NCI-H2107 treated with DMSO at 0.1 percent for 48 hours (cell line): ENCODE measurements around the gene MCF2L.

ENCODE experiments used
- DNase-seq: peaks from one replicate; lab custom pipeline; 2025; ENCODE audit not compliant: unreplicated experiment; lab: John Stamatoyannopoulos, UW

MCF2L gene

DNA sequence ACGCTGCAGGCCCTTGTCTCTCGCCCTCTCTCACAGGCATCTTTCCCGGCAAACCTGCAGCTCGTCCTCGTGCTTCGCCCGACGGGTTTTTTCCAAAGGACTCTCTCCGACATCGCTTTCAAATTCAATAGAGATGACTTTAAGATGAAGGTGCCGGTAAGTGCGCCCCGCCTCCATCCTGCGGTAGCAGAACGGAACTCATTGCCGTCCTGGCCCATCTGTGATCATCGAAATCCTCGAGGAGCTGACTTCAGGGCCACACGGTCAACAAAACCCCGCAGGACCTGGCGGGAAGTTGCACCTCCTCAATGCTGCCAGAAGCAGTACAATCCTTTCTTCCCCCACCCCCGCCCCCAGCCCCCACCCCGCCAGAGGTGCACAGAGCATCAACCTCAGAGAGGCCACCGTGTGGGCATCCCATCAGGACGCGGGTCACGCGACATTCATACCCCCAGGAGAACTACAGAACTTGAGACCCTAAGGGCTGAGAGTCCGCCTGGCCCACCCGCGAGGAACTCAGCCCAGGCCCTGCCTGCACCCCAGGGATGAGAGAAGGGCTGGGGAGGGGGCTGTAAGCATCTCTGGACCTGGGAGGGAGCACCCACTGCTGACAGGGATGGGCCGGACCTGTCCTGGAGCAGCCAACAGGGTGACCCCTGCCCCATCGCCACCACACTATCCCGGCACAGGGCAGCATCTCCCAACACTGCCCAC, 91.7 kb downstream of the MCF2L start:
- DNase-seq: no peak

DNA sequence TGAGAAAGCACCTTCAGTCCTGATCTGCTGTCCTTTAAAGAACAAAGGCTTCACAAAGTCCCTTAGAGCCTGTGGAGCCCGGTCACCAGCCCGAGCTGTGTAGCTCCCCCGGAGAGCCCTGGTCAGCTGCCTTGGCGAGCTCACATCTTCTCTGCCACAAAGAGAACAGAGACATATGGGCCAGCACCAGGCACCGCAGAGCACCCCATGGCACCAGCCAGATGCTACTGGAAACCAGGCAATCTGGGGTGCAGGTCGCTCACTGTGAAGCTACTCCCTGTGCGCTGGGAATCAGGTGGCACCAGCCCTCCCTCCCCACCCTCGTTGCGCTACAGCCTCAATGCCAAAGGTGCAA, 92.2 kb downstream of the MCF2L start:
- DNase-seq: no peak

DNA sequence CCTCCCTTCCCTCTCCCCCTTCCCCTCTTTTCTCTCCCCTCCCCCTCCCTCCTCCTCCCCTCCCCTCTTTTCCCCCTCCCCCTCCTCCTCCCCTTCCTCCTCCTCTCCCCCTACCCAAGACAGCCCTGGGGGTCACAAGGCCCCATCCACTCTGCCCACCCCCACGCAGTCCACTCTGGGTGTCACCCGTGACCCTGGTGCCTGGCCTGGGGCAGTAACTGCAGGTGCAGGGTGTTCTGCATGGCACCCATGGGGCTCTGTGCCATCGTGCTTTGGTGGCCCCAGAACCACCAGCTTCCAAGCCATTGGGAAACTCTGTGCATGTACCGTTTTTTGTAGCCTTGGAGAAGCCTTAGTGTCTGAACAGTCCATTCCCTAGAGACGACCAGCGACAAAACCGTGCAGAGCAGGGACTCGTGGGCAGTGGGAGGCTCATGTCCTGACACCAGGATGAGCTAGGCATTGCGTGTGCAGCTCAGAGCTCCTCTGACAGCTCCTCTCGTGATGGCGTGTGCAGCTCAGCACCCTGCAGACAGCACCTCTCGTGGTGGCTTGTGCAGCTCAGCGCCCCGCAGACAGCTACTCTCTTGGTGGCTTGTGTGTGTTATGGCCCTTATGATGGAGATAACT, 92.9 kb downstream of the MCF2L start:
- DNase-seq: no peak

DNA sequence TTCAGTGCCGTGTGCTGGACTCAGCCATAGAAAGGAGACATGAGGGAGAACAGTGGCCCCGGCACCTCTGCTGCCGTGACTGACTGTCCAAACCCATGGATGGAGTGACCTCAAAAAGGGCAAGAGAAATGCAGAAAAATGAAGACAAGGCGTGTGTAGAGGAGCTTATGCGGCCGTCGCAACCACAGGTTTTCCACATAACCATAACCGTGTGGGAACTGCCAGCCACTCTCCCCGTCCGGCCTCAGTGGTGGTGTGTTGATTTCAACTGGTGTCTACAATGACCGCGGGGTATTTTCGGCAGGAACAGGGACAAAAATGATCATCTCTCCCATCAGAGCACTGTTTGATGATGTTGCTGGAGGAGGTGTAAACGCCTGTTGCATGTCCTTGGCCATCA, 93.7 kb downstream of the MCF2L start:
- DNase-seq: no peak

DNA sequence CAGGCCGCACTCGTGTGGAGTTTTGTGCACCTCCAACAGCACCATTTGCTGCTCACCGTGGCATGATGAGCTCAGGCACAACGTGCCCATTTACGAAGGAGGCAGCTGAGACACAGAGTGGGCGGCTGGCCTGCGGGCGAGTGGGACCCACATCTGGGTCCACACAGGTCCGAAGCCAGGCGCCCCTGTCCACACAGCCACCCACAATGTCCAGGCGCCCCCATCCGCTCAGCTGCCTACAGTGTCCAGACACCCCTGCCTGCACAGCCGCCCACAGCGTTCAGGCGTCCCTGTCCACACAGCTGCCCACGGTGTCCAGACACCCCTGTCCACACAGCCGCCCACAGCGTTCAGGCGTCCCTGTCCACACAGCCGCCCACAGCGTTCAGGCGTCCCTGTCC, 94.1 kb downstream of the MCF2L start:
- no peak for DNase-seq

DNA sequence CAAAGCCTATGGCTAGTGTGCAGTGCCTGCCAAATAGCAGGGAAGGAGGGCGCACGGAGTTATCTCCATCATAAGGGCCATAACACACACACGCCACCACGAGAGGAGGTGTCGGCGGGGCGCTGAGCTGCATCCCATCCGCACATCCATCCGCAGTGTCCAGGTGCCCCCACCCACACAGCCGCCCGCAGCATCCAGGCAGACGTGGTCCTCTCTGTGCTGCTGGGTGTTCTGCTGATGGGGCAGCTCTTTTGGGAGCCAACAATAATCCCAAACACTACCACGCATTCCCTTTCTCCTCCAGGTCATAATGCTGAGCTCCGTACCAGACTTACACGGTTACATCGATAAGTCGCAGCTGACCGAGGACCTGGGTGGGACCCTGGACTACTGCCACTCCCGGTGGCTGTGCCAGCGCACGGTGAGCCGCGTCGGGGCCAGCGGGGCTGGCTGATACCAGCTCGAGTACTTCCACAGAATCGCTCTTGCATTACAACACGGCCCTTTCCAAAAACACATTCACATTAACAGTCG, 95.1 kb downstream of the MCF2L start:
- DNase-seq: no peak

DNA sequence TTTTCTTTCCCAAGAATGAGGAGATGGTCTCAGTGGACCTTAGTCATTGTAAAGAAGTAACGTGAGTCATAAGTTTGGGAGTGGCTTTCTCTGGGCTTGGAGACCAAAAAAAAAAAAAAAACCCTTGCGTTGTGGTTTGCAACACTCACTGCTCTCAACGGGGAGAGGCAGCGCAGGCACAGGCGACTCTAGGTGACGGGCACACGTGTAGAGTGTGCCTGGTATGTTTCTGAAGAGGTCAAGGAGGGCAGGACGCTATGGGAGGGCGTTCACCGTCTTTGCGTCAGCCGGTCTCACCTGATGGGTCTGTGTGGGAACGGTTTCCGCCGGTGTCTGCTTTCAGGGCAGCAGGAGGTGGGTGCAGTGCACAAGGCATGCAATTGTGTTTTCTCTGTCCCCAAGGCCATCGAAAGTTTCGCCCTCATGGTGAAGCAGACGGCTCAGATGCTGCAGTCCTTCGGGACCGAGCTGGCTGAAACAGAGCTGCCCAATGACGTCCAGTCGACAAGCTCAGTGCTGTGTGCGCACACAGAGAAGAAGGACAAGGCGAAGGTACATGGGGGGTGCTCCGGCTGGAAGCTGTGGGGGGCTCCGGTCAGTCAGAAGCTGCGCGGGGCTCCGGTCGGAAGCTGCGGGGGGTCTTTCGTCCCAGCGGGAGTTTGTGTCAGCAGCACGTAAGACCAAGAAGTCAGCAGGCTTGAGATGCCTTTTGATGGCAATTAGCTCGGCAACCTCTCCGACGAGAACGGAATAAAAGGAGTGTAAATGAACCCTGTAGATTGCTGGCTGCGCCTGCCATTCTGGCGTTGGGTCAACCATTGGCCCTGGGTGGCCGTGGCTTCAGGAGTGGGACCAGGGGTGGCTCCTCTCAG, 95.8 kb downstream of the MCF2L start:
- DNase-seq: peak; percentile 48

DNA sequence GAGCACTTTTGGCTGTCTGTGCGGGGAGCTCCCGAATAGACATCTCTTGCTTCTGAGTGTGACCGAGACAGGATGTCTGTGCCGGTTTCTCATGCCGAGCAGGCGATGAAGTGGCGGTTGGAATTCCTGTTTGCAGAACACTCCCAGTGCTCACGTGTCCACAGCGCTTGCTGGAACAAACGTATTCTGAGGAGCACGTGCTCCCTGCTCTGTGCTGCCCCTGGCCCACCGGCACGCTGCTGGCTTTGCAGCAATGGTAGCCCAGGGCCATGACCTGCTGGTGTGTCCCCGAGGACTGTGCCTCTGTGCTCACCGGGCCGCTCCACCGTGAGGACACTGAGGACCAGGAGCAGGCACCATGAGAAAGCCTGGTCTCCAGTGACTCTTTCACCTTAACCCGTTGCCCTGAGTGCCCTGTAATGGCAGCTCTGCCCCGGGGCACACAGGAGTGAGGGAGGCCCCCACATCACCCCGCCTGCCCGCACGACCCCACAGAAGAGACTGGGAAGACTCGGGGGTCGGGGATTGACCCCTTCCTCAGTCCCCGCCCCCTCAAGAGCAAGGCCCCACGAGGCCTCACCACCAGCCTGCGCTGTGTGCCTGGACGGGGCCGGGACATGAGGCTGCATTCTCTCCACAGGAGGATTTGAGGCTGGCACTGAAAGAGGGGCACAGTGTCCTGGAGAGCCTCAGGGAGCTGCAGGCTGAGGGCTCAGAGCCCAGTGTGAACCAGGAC, 96.6 kb downstream of the MCF2L start:
- no peak for DNase-seq

DNA sequence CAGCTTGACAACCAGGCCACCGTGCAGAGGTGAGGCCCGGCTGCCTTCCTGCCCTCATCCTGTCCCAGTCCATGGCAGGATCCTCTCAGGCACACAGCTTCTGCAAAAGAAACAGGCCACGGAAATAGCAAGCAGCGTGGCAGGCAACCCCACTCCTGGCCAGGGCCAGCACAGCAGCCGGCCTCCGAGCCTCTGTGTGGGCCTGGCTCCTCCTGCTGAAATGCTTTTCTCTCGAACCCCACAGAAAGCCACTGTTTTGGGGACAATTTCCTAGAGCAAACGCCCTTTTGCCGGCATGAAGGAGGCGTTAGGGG, 97.1 kb downstream of the MCF2L start:
- no peak for DNase-seq

DNA sequence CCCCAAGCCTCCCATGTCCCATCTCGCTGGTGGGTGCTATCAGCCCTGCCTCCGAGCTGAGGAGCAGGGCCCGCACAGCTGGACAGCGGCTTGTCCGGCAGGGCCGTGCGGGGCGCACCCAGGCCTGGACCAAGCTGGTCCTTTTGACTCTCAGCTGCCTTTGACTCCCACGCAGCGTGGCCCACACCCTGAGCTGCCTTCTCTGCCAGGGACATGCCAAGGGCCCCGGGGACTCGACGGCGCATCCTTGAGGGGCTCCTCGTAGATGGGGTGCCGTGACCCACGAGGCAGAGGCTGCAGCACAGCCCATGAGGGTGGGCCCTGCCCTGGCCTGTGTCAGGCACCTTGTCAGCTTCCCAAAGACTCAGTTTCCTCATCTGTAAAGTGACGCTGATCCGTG, 97.7 kb downstream of the MCF2L start:
- no peak for DNase-seq

DNA sequence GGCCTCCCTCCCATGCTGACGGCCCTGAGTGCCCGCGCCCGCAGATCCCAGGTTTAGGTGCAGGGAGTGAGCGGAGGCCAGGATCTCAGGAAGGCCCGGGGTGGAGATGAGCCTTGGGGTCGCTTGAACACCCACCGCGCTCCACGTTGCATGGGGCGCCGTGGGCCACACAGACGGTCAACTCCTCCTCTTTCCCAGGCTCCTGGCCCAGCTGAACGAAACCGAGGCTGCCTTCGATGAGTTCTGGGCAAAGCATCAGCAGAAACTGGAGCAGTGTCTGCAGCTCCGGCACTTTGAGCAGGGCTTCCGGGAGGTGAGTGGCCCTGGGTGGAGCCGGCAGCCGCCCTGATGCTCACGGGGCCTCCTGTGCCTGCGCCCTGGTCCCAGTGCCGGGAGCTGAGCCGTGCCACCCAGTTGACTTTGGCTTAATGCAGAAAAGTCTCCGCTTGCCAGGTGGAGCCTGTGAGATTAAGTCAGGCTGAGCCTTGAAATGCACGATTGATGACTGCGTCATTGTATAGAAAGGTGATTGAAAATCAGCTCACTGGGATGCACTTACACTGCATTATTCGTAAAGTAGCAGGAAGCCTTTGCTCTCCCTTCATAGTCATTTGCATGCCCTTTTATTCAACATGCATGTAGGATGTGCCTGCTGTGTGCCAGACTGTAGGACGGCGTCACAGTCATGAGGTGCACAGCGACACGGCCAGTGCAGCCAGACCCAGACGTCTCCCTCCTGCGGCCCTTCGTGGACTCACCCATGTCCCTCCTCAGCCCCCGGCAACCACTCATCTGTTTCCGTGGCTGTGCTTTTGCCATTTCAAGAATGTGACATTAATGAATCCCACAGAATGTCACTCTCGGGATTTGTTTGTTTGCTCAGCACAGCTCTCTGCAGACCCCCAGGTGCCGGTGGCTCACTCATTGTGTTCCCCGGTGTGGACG, 101.1 kb downstream of the MCF2L start:
- no peak for DNase-seq

DNA sequence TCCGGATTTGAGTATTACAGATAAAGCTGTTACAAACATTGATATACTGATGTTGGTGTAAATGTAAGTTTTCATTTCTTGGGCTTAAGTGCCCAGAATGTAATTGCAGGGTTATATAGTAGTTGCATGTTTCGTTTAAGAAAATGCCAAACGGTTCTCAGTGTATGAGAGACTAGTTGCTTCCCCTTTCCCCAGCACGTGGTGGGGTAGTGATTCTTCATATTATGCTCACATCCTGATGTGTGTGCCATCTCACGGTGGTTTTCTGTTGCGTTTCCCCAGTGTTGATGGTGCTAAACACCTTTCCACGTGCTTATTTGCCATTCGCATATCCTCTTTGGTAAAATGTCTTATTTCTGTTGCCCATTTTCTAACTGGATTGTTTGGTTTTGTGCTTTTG, 101.8 kb downstream of the MCF2L start:
- no peak for DNase-seq

DNA sequence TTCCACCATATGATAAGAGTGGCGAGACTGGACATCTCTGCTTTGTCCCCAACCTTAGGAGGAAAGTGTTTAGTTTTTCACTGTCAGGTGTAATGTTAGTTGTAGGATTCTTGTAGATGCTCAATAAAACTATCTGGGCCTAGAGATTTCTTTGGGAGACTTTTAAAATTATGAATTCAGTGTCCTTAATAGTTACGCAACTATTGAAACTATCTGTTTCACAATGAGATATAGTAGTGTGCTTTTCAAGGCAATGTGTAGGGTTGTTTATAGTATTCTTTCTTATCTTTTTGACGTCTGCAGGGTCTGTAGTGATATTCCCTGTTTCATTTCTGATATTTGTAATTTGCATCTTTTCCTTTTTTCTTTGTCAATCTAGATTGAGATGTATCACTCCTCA, 103.4 kb downstream of the MCF2L start:
- no peak for DNase-seq

DNA sequence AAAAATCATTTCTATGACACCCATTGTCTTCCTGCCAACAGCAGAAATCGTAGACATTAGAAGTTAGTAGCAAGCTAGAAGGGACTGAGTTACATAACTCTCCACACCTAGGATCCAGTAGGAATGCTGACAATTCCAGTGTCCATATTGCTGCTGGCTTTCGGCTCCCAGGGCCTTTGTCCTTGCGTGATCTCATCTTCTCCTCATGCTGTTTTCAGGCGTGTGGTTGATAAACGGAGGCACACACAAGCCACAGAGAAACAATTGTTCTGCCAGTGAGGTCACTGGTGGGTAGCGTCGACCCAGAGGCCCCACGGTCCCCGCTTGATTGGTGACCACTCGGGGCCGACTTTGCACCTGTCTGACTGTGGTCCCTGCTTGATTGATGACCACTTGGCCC, 104.9 kb downstream of the MCF2L start:
- DNase-seq: no peak

DNA sequence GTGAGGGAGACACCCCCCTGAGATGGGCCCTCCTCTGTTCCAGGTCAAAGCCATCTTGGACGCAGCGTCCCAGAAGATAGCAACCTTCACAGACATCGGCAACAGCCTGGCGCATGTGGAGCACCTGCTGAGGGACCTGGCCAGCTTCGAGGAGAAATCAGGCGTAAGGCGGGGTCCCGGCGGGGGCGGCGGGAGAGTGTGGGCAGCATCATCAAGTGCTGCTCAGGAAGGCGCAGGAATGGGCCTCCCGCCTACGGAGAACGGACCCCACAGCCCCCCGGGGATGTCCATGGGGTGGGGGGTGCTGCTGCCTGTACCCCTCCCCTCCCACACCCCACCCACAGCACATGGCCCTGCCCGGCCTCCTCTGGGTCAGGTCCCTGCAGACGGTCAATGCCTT, 105.4 kb downstream of the MCF2L start:
- DNase-seq: no peak

DNA sequence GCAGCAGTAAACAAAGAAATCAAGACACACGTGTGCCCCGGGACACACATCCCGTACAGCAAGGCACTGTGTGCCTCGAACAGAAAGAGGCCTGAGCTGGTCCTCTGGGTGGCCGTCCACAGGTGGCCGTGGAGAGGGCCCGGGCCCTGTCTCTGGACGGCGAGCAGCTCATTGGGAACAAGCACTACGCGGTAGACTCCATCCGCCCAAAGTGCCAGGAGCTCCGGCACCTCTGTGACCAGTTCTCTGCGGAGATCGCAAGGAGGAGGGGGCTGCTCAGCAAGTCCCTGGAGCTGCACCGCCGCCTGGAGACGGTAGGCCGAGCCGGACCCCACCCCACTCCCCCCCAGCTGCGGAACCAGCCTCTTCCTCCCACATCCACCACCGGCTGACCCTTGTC, 105.9 kb downstream of the MCF2L start:
- no peak for DNase-seq

DNA sequence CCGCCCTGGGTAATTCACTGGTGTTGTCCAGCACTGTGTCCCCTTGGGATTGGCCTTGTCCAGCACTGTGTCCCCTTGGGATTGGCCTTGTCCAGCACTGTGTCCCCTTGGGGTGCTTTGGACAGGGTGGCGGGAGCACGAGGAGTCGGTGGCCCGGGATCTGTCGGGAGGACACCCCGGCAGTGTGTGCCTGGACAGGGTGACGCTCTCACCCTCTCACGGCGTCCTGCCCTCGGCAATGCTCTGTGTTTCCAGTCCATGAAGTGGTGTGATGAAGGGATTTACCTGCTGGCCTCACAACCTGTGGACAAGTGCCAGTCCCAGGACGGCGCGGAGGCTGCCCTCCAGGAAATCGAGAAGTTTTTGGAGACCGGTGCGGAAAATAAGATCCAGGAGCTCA, 106.7 kb downstream of the MCF2L start:
- DNase-seq: no peak

DNA sequence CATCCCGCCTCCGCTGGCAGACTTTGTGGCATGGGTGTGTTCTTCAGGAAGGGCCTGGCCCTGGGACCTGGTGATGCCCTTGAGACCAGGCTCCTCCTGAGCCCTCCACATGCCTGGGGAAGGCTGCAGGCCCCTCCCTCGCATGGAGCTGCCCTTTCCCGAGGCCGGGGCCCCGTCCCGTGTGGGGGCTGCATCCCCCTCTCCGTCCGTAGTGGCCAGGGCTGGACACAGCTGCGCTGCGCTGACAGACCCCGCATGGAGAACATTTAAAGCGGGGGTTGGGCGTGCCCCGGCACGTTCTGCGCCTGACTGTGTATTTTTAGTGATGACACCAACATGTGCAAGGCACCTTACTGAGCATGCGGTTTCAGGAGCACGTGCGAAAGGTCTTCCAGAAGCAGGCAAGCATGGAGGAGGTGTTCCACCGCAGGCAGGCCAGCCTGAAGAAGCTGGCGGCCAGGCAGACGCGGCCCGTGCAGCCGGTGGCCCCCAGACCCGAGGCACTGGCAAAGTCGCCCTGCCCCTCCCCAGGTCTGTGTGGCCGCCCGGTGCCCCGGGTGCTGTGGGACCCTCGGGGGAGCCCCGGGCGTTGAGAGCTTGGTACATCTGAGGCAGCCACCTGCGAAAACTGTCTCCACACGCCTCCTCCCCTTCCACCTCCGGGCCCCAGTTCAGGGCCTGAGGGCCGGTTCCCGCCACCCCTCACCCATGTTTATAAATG, 107.8 kb downstream of the MCF2L start:
- DNase-seq: no peak

DNA sequence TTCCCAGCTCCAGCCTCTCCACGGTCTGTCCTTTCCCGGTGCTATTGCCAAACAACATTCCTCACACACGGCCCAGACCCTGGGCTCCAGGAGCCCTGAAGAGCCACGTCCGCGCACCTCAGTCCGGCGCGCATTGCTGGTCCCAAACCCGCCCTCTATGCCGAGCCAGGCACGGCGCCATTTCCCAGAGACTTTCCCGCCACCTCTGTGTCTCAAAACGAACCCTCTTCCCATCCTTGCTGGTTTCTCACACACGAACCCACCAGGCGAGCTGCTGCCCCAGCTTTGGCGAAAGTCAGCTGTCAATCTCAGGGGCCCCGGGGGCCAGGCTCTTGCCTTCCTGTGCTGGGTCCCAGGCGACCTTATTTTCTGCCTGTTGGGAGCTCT, 108.5 kb downstream of the MCF2L start:
- DNase-seq: no peak
